HL-60 (cell line): ENCODE measurements around the gene PHLPP1.

Source experiments
- DNase-seq, 2 experiments: peaks; one replicate each; pipeline ENCODE4 v3.0.0-alpha.2; 2010 to 2020; ENCODE audit warnings: low read depth in 1 of 2, low spot score in 1 of 2
- H3K27ac ChIP-seq: fragments of 250-450 bp; sonication (Bioruptor Pico); replicated peaks from 2 replicates; pipeline ENCODE4 v1.5.1; 2020; ENCODE audit warnings: mild to moderate bottlenecking, moderate library complexity
- H3K27me3 ChIP-seq: fragments of 250-450 bp; sonication (Bioruptor Pico); 2 replicates; pipeline ENCODE4 v1.5.1; 2021; ENCODE audit warnings: mild to moderate bottlenecking, moderate library complexity; ENCODE audit not compliant: insufficient read depth, poor library complexity, severe bottlenecking
- H3K4me3 ChIP-seq: replicated peaks from 2 replicates; pipeline ENCODE4 v1.5.1; 2011; ENCODE audit warnings: mild to moderate bottlenecking, control low read depth, low read length; ENCODE audit not compliant: insufficient read depth
- CTCF ChIP-seq: IDR thresholded peaks from one replicate; pipeline ENCODE4 v1.5.1; 2011; ENCODE audit warnings: low read length, control low read depth, inconsistent platforms; ENCODE audit not compliant: insufficient read depth
- GABPA ChIP-seq: IDR thresholded peaks from 2 replicates; pipeline ENCODE4 v1.6.1; 2012; ENCODE audit warnings: low read depth
- POLR2AphosphoS5 ChIP-seq: IDR thresholded peaks from 2 replicates; pipeline ENCODE4 v1.6.1; 2012; ENCODE audit warnings: low read depth
- REST ChIP-seq: IDR thresholded peaks from 2 replicates; pipeline ENCODE4 v1.6.1; 2012; ENCODE audit warnings: low read depth; ENCODE audit not compliant: insufficient replicate concordance
- SPI1 ChIP-seq: IDR thresholded peaks from 2 replicates; pipeline ENCODE4 v1.6.1; 2012; ENCODE audit warnings: low read depth, mild to moderate bottlenecking, borderline replicate concordance

Gene PHLPP1

GRCh38 chr18:62745089-62745751 lies 29.9 kb downstream of the PHLPP1 start:
- TF ChIP-seq GABPA (no peak), CTCF (no peak), SPI1 (no peak), REST (no peak), POLR2AphosphoS5 (no peak)
- no peak overlapping the region for H3K27ac ChIP-seq
- no peaks in the 10 kb centered on the region for H3K27me3 ChIP-seq
- H3K4me3 ChIP-seq, result no peak overlapping the region
- no peak for DNase-seq

- TF ChIP-seq GABPA (no peak), REST (no peak), POLR2AphosphoS5 (no peak), CTCF (no peak), SPI1 (no peak)
- no peaks in the 10 kb centered on the region for H3K27me3 ChIP-seq
- no peak overlapping the region for H3K27ac ChIP-seq
- H3K4me3 ChIP-seq, result no peak overlapping the region
- no peak for DNase-seq
Observed at GRCh38 chr18:62749389-62749788, 34.0 kb downstream of the PHLPP1 start.

- H3K27ac ChIP-seq, result no peak overlapping the region
- TF ChIP-seq CTCF, result no peak
- no peak for TF ChIP-seq REST
- TF ChIP-seq GABPA, result no peak
- no peak for DNase-seq
- no peak overlapping the region for H3K4me3 ChIP-seq
- no peaks in the 10 kb centered on the region for H3K27me3 ChIP-seq
Observed at GRCh38 chr18:62751341-62751821, 36.0 kb downstream of the PHLPP1 start.
